Transverse colon (tissue), 4 donors: ENCODE measurements around the gene CXXC1. TPM values are rescaled to one million over a fixed set of nuclear protein-coding genes. Genes with fewer than 3 reads are reported as not detected.

Experiments used
- DNase-seq: peaks from one replicate; pipeline ENCODE4 v3.0.0-alpha.2; 2019
- H3K27ac ChIP-seq, 4 donors: fragments of 200-600 bp; sonication (generic); 2 replicates each; pipeline ENCODE4 v1.5.1; 2016 to 2018; ENCODE audit warnings: inconsistent platforms in 4 of 4
- H3K27me3 ChIP-seq: fragments of 200-600 bp; sonication (generic); 2 replicates; pipeline ENCODE4 v1.5.1; 2017; ENCODE audit warnings: inconsistent platforms
- H3K36me3 ChIP-seq, 4 donors: fragments of 200-600 bp; sonication (generic); 2 replicates each; pipeline ENCODE4 v1.5.1; 2017 to 2019; ENCODE audit warnings: inconsistent platforms in 4 of 4
- H3K4me1 ChIP-seq, 4 donors: fragments of 200-600 bp; sonication (generic); 2 replicates each; pipeline ENCODE4 v1.5.1; 2017 to 2020; ENCODE audit warnings: inconsistent platforms in 4 of 4
- H3K4me3 ChIP-seq, 4 donors: fragments of 200-600 bp; sonication (generic); 1 replicate in 1 of 4; 2 replicates in 3 of 4; pipeline versions ENCODE4 v1.5.1 to v1.6.1; 2017 to 2019; ENCODE audit warnings: inconsistent platforms in 4 of 4
- H3K9me3 ChIP-seq, 2 donors: fragments of 200-600 bp; sonication (generic); 2 replicates each; pipeline ENCODE4 v1.5.1; 2017 to 2019; ENCODE audit warnings: inconsistent platforms in 2 of 2
- CTCF ChIP-seq, 5 experiments: fragments of 200-600 bp in 3 of 5; fragments of 450-650 bp in 2 of 5; sonication (generic) in 3 of 5; IDR thresholded peaks; 1 replicate in 2 of 5; 2 replicates in 3 of 5; pipeline ENCODE4 v1.5.1; 2016 to 2017; ENCODE audit warnings: antibody characterized with exemption in 5 of 5, inconsistent platforms in 3 of 5, mild to moderate bottlenecking in 2 of 5, moderate library complexity in 1 of 5
- EP300 ChIP-seq: sonication (generic); formaldehyde crosslinking; IDR thresholded peaks from one replicate; pipeline ENCODE4 v1.6.1; 2017; ENCODE audit warnings: antibody characterized with exemption, low read depth
- POLR2A ChIP-seq: fragments of 450-650 bp; IDR thresholded peaks from one replicate; pipeline ENCODE4 v1.6.1; 2016; ENCODE audit warnings: antibody characterized with exemption, mild to moderate bottlenecking, moderate library complexity
- POLR2AphosphoS5 ChIP-seq, 3 donors: sonication (generic); formaldehyde crosslinking; IDR thresholded peaks; one replicate each; pipeline ENCODE4 v1.6.1; 2016; ENCODE audit warnings: antibody characterized with exemption in 3 of 3
- WGBS, 2 donors: methylation state at CpG; one replicate each; pipeline ENCODE4 v1.1.5; 2018; ENCODE audit warnings: low coverage in 1 of 2; 5-methylcytosine and 5-hydroxymethylcytosine counted together
- in situ Hi-C, 4 donors: fragments of 200-750 bp; cut with MboI; loops; one replicate each; pipeline versions ENCODE4 v1.15.0 to v1.15.1; 2017; ENCODE audit warnings: low sequenced_read_pairs in 3 of 4, low pct_ligation_motif_present in 1 of 4, low pct_unique_long_range_greater_than_20kb in 1 of 4
- intact Hi-C: fragments of 100-400 bp; cut with DNase I; formaldehyde crosslinking; loops from one replicate; pipeline ENCODE4 v1.15.1; 2023; ENCODE audit warnings: low total_unique reads
- total RNA-seq, 4 donors: library from RNA; depleted of rRNA; stranded (reverse); fragments of >200 nt; gene quantifications; one replicate each; pipeline ENCODE4 v1.1.0, GENCODE V29; 2016

The CXXC1 gene
- total RNA-seq, 4 donors from 2014 or later, result 68.9 to 234 (median 117) TPM

- Histone ChIP-seq H3K36me3 (peaks cover 0 to 55% (median 26%) of the 10 kb centered on the region in 4 donors), H3K4me1 (peaks cover 15 to 22% (median 18%) of the 10 kb centered on the region in 4 donors), H3K27me3 (no peaks in the 10 kb centered on the region), H3K9me3 (no peaks in the 10 kb centered on the region), H3K4me3 (no peak overlapping the region), H3K27ac (no peak overlapping the region)
- DNase-seq, result no peak
- WGBS, 2 donors, result 97% methylated on average over 19 of the region's 19 CpGs; no CpG with 5 or more reads in 1 of the 2 donors
- intact Hi-C loops, result no loop called here
- no peak for TF ChIP-seq CTCF (IDR thresholded peaks at IDR 0.05)
- TF ChIP-seq POLR2AphosphoS5 (IDR thresholded peaks at IDR 0.05), result no peak
- in situ Hi-C loops, result loop anchor here in 1 of 4 donors (25.0 kb wide), 1 partner anchor 788 kb away; the partner anchor contains the start of genes C18orf32 and RPL17
Observed at GRCh38 chr18:50275503-50276036, 11.9 kb downstream of the CXXC1 start.

- Histone ChIP-seq H3K9me3 (no peaks in the 10 kb centered on the region), H3K4me3 (no peak overlapping the region), H3K4me1 (peaks cover 9 to 15% (median 12%) of the 10 kb centered on the region in 4 donors), H3K36me3 (peaks cover 0 to 55% (median 26%) of the 10 kb centered on the region in 4 donors), H3K27ac (no peak overlapping the region), H3K27me3 (no peaks in the 10 kb centered on the region)
- WGBS, 2 donors, result 100% methylated on average over 10 of the region's 10 CpGs; no CpG with 5 or more reads in 1 of the 2 donors
- in situ Hi-C loops, result loop anchor here in 1 of 4 donors (25.0 kb wide), 1 partner anchor 788 kb away; the partner anchor contains the start of genes C18orf32 and RPL17
- DNase-seq, result no peak
- intact Hi-C loops, result no loop called here
- TF ChIP-seq POLR2AphosphoS5 (IDR thresholded peaks at IDR 0.05) (no peak), EP300 (no peak), CTCF (IDR thresholded peaks at IDR 0.05) (no peak), POLR2A (no peak)
Observed at GRCh38 chr18:50274941-50275340, 12.6 kb downstream of the CXXC1 start.

- intact Hi-C loops (no loop called here), in situ Hi-C loops (no loop called here)
- WGBS, 2 donors, result 90 to 97% methylated on average over 2 to 16 of the region's 17 CpGs
- no peak overlapping the region for H3K4me3 ChIP-seq
- H3K27ac ChIP-seq, result no peak overlapping the region
- DNase-seq, result no peak
- no peak for TF ChIP-seq POLR2A
- TF ChIP-seq CTCF (IDR thresholded peaks at IDR 0.05), result no peak
- no peak for TF ChIP-seq EP300
- no peaks in the 10 kb centered on the region for H3K27me3 ChIP-seq
- H3K4me1 ChIP-seq, result peaks cover 0 to 8% (median 4%) of the 10 kb centered on the region in 4 donors
- peaks cover 0 to 58% (median 28%) of the 10 kb centered on the region in 4 donors for H3K36me3 ChIP-seq
- H3K9me3 ChIP-seq, result no peaks in the 10 kb centered on the region
Observed at GRCh38 chr18:50274044-50274442, 13.4 kb downstream of the CXXC1 start.

GRCh38 chr18:50273203-50274043 lies 14.1 kb downstream of the CXXC1 start:
- peaks cover 0 to 1% (median 0%) of the 10 kb centered on the region in 4 donors for H3K4me1 ChIP-seq
- in situ Hi-C loops, result no loop called here
- H3K27me3 ChIP-seq, result no peaks in the 10 kb centered on the region
- intact Hi-C loops, result no loop called here
- H3K9me3 ChIP-seq, result no peaks in the 10 kb centered on the region
- no peak for TF ChIP-seq CTCF (IDR thresholded peaks at IDR 0.05)
- TF ChIP-seq POLR2AphosphoS5 (IDR thresholded peaks at IDR 0.05), result no peak
- TF ChIP-seq EP300, result no peak
- TF ChIP-seq POLR2A, result no peak
- peaks cover 0 to 59% (median 26%) of the 10 kb centered on the region in 4 donors for H3K36me3 ChIP-seq
- no peak overlapping the region for H3K27ac ChIP-seq
- H3K4me3 ChIP-seq, result no peak overlapping the region
- no peak for DNase-seq
- 91% methylated on average over 21 of the region's 23 CpGs; no CpG with 5 or more reads in 1 of the 2 donors for WGBS, 2 donors
